Spleen (tissue), 7 donors: Measurements from ENCODE around the gene LAMC3.

ENCODE experiments used
- CTCF ChIP-seq, 11 experiments: fragments of 200-600 bp in 7 of 11; fragments of 450-650 bp in 4 of 11; sonication (generic) in 4 of 11; IDR thresholded peaks in 8 of 11; conservative IDR thresholded peaks in 3 of 11; 1 replicate in 7 of 11; 2 replicates in 4 of 11; pipeline versions ENCODE4 v1.4.0 to v1.8.0; 2016 to 2021; ENCODE audit warnings: antibody characterized with exemption in 11 of 11, inconsistent platforms in 4 of 11, mild to moderate bottlenecking in 1 of 11
- POLR2AphosphoS5 ChIP-seq, 3 donors: sonication (generic); formaldehyde crosslinking; IDR thresholded peaks; one replicate each; pipeline ENCODE4 v1.5.1; 2017; ENCODE audit warnings: antibody characterized with exemption in 3 of 3
- donor health status: DM: no; HTN: no; CAD: no; lungs with moderate emphysema.
- donor health status: DM: no; HTN: no; CAD: no.
- donor health status: DM: no; HTN: no; CAD: no.

- TF ChIP-seq CTCF (IDR thresholded peaks at IDR 0.05 in 8 of 11, conservative IDR thresholded peaks at IDR 0.05 in 3 of 11), result no peak
- no peak for TF ChIP-seq POLR2AphosphoS5 (IDR thresholded peaks at IDR 0.05)
These were observed 19.1 kb upstream of the LAMC3 start for GRCh38 chr9:130989891-130990290.
